Eye (tissue), 1 donor: ENCODE results near the gene ZNF133.
"Not testable (repeated sequence)": the region's sequence is repeated elsewhere in the genome, so short reads cannot be mapped to it uniquely, and the experiment has no call there.

Source experiments
- DNase-seq: peaks from one replicate; pipeline ENCODE4 v3.0.0-alpha.2; 2015

Gene ZNF133

DNA sequence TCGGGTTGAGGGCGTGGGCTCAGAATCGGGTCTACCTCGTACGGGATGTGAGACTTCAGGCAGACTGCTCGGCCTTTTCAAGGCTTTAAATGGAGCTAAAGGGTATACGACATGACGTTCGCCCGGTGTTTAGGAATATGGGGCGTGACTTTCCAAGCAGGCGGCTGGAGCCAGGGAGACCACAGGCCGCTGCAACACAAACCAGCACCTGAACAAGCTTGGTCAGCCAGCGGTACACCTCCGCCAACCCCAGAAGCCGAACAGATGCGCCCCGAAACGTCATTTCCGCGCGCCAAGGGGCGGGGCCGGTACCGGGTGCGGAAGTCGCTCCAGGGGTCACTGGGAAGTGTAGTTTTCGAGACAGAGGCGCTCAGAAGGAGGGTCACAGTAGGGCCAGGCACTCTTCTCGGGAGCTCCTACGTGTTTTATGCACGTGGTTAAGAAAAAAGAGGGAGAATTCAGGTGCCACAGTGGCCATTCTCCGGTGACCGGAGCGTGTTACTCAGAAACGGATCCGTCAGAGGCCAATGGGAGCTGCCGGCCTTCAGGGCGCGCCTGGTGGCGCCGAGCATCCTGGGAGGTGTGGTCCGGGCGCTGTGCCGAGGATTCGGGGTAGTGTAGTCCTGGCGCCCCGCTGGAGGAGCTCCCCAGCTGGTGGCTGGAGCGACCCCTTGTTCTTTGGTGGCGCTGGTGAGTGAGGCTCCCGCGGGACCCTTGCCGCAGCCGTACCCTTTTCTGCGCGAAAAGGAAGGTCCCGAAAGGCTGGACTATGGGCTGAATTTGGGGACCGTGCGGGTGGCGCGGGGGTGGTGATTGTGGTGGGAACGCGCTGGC is at the start of gene ZNF133:
ZNF133 (plus strand) TSS at position 613 of the 834 bp plus-strand sequence. CDS start 17,160 bp downstream, outside the sequence.
- DNase-seq: peak; percentile 99

DNA sequence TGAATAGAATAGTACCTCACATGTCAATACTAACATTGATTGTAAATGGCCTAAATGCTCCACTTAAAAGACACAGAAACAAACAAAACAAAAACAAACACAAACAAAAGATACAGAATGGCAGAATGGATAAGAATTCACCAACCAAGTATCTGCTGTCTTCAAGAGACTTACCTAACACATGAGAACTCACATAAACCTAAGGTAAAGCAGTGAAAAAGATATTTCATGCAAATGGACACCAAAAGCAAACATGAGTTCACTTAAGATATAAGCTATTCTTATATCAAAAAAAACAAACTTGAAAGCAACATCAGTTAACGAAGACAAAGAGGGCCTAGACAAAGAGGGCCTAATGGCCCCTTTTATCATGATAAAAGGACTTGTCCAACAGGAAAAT is 47.3 kb upstream of the ZNF133 start:
- DNase-seq: no peak

DNA sequence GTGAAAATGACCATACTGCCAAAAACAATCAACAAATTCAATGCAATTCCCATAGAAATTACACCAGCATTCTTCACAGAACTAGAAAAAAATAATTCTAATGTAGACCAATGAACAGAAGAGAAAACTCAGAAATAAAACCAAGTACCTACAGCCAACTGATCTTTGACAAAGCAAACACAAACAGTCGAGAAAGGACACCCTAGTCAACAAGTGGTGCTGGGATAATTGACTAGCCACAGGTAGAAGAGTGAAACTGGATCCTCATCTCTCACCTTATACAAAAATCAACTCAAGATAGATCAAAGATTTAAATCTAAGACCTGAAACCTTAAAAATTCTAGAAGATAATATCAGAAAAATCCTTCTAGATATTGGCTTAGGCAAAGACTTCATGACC is 44.5 kb upstream of the ZNF133 start:
- no peak for DNase-seq

DNA sequence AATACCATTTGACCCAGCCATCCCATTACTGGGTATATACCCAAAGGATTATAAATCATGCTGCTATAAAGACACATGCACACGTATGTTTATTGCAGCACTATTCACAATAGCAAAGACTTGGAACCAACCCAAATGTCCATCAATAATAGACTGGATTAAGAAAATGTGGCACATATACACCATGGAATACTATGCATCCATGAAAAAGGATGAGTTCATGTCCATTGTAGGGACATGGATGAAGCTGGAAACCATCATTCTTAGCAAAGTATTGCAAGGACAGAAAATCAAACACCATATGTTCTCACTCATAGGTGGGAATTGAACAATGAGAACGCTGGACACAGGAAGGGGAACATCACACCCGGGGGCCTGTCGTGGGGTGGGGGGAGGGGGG is 39.8 kb upstream of the ZNF133 start:
- DNase-seq: not testable (repeated sequence)

DNA sequence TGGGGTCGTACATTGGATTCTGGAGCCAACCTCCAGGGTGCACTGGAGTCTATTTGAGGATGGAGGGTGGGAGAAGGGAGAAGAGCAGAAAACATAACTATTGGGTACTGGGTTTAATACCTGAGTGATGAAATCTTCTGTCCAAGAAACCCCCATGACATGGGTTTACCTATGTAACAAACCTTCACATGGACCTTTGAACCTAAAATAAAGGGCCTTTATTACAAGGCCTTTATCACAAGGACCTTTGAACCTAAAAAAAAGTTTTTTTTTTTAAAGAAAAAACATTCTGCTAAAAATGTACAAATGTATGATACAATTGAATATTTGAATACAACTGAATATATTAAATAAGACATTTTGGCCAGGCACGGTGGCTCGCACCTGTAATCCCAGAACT is 38.1 kb upstream of the ZNF133 start:
- no peak for DNase-seq

DNA sequence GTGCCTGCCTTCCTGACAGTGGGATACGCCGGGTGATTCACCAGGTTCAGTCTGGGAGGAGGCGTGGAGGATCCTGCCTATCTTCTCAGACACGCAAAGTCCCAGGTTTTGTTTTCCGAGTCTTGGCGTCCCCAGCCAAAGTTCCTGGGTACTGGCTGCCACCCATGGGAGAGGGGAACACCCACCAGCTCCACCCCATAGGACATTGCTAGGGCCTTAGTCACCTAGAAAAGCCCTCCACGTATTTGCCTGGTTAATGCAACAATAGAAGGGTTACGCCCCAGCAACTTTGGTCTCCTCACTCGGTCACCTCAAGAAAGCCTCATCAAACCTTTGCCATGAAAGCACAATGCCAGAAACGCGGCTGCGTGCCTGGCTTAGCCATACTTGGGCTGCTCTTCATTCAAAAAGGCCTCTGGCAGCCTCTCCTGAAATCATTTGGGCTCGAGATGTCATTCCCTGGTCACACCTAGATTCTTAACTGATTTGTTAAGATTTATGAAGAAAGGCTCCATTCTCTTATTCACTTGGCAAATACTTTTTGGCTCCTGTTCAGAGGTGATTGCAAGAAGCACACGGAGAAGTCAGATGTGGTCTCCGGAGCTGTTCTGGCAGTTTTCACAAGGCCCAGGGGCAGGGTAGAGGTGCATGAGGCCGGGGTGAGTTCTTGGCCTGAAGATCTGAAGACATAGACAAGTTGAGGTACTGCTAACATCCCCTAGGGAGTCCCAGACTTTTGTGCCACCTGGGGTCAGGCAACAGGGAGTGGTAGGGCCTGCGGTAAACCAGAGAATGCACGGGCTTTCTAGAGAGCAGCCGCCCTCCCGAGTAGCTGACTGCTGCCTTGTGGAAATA is 35.5 kb upstream of the ZNF133 start:
- DNase-seq: no peak

DNA sequence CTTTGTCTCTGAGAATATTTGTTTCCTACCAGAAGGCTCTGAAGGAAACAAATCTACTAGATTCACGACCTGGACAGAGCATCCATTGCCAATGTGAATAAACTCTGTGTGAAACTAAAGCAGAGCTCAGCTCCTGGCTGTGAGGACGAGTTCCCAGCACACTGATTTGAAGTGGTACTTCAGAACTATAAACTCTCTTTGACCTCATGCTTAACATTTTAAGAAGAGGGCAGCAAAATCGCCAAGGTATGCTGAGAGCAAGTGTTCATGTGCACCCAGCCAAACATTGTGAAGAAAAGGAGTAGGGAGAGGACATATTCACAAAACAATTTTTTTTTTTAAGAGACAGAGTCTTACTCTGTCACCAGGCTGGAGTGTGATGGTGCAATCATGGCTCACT is 33.7 kb upstream of the ZNF133 start:
- DNase-seq: no peak

DNA sequence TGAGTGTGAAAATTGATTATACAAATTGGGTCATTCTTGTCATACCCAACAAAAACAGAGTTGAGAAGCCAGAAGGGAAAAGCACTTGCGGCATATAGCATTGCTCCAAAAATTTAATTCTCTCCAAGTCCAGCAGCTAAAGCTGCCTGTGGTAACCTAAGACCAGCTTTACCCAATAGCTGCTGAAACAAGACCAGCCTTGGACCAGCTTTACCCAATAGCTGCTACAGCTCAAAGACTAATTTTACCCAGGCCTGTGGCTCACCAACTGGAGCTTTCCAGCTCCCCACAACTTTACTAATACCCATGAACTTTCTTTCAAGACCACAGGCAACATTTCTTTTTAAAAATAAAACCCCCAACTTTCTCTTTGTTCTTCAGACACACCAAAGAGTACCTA is 32.8 kb upstream of the ZNF133 start:
- no peak for DNase-seq

DNA sequence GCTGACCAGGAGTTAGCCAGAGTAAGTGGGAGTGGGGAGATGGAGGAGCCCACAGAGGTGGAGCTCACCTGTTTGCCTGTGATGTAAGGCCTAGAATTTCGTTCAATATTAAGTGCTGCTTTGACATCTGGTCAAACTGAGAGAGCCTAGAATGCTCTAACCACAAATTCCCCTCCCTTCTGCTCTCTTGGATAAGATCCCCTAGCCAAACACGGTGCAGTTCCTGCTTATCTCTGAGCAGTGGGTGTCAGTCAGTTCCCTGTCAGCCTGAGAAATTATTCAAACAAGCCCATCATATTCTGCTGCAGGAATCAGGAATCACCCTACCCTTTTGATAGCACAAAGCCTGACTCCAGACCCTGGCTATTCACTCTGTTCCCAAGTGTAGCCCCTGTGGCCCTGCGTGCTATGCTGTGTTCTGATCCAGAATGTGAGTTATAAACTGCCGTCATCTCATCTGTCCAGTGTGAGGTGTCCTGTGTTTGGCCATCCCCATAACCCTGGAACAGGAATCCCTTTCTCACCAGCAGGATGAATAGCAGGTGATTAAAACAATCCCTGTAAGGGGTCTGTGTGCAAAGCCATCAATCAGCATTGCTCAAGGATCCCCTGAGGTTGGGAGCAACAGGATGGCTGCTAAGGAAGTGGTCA is 31.8 kb upstream of the ZNF133 start:
- DNase-seq: no peak

DNA sequence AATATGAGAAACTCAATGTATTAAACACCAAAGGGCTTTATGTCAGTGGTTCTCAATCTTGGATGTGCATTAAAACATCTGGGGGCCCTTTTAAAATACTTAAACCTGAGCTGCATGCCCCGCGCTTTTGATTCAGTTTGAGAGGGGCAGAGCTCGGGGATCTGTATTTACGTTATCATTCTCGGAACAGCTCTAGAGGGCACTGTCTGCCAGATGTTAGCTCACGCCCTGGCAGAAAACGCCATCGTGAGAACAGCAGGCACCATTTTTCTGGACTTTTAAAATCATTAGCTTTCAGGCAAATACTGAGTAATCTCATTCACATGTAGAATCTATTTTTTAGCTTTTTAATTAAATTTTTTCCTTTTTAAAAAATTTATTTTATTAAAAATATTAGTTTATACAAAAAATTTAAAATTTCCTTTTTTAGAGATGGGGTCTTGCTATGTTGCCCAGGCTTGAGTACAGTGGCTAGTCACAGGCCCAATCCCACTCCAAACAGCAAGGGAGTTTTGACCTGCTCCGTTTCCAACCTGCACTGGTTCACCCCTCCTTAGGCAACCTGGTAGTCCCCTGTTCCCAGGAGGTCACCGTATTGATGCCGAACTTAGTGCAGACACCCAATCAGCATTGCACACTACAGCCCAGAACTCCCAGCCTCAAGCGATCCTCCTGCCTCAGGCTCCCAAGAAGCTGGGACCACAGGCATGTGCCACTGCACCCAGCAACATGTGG is 30.0 kb upstream of the ZNF133 start:
- no peak for DNase-seq

DNA sequence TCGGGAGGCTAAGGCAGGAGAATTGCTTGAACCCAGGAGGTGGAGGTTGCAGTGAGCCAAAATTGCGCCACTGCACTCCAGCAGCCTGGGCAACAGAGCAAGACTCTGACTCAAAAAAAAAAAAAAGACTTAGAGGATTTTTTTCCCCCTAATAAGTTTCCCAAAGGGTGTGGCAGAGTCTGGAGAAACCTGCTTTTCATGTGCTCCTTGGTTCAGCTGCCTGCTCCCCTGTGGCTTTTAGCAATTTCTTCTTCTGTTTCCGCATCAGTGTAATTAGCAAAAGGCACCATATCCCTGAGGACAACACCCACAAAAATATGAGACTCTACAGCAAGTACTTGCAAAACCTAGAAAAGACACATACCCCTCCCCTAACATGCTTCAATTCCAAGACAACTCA is 28.6 kb upstream of the ZNF133 start:
- DNase-seq: no peak

DNA sequence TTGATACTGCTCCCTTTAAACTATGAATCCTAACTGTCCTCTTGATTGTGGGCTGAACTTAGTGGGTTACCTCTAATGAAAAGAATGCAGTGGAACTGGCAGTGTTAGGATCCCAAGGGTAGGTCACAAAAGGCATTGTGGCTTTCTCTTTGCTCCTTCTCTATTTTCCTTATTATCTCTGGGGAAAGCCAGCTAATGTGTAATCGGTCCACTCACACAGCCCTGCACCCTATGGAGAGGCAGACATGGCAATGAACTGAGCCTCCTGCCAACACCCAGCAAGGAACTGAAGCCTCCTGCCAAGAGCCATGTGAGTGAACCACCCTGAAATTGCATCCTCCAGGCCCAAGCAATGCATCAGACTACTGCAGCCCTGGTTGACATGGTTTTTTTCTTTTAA is 24.6 kb upstream of the ZNF133 start:
- DNase-seq: peak; percentile 12

DNA sequence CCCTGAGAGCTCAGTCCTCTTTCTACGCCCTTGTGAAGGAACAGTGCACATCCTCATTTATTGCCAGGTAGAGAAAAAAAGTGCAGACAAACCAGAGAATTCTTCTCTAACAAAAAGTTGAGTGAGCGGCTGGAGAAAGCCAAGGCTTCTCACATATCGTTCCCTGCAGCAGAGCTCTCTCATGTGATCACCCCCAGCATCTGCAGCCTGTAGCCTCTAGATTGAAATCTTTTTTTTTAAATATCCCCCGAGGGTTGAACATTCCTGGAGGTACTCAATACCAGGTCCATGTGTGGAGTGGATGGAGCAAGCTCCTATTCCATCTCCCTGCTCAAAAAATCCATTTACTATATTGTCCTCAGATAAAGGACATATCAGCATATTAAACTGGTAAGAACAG is 22.9 kb upstream of the ZNF133 start:
- no peak for DNase-seq

DNA sequence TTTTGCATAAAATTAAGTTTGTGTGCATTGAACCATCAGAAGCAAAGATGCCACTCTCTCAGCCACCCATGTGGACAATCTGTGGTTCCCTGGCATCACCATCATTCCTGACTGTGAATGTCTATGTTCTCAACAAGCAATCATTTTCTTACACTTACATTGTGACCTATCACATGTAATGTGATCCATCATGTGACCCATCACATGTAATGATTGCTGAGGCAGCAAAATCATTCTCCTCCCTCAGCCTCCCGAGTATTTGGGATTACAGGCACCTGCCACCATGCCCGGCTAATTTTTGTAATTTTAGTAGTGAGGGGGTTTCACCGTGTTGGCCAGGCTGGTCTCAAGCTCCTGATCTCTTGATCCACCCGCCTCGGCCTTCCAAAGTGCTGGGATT is 22.0 kb upstream of the ZNF133 start:
- no peak for DNase-seq

DNA sequence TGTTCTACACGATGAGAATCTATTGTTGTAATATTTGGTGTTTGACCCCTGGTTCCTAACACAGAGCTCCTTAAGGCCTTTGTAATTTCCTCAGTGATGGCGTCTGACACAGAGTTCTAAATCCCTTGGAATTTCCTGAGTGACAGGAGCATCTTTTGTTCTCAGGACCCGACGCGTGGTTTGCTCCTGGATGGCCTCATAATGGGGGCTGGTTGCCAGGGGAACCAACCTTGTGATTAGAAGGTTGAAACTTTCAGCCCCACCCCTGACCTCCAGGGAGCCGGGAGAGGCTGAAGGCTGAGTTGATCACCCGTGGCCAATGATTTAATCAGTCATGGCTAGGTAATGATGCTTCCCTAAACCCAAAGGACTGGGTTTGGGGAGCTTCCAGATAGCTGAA is 20.5 kb upstream of the ZNF133 start:
- DNase-seq: peak; percentile 92

DNA sequence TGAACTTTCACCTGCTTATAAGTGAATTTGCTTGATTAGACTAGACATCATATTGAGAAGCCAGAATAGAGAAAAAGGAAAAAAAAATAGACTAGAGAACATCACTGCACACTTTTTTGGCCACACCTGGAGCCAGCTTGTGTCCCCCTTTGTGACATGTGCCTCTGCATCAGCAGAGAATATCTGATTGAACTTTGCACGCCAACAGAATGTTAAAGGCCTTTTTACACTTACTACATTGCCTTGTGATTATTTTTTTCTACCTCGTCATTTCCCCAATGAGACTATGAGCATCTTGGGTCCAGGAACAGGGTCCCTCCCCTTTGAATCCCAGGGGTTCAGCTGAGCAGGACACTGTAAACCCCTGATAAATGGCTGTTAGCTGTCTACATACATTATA is 17.2 kb upstream of the ZNF133 start:
- no peak for DNase-seq

DNA sequence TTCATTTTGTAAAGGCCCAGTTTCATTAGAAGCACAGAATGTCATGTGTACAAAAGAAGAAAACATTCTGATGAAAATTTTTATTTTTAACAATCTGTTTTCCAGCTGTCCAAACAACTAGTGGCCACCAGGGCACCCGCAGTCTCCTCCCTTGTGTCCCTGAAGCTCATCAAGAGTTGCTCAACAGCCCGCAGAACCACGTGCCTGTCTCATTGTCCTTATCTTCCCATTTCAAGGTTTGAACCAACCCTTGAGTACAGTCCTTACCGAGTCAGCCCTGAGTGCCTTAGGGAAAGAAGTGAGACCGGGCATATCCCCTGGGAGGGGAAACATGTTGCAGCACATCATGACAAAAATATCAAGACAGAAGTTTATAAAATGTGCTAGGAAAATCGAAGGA is 15.9 kb upstream of the ZNF133 start:
- no peak for DNase-seq

DNA sequence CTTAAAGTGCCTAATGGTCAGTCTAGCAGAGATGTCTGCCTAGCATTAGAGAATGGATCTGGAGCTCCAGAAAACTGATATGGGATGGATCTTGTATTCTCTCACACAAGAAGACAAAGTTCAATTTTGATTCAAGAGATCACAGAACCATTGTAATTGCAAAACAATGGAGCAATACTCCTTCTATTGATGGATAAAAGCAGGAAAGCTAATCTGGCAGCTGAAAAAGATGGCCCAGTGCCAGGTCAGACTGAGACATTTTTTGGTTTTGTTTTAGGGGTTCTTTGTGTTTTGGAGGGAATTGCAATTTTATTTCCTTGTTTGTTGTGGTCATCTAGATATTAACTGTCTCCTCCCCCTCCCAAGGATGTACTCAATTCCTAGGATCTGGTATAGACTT is 14.6 kb upstream of the ZNF133 start:
- DNase-seq: no peak

DNA sequence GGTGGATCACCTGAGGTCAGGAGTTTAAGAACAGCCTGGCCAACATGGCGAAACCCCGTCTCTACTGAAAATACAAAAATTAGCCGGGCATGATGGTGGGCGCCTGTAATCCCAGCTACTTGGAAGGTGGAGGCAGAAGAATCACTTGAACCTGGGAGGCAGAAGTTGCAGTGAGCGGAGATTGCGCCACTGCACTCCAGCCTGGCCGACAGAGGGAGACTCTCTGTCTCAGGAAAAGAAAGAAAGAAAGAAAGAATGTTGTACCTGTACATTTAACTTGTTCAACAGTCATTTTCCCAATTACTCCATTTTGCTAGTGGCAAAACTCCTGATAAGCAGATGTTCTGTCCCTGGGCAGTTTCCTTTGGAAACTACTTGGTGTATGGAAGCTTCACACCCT is 12.4 kb upstream of the ZNF133 start:
- DNase-seq: not testable (repeated sequence)

DNA sequence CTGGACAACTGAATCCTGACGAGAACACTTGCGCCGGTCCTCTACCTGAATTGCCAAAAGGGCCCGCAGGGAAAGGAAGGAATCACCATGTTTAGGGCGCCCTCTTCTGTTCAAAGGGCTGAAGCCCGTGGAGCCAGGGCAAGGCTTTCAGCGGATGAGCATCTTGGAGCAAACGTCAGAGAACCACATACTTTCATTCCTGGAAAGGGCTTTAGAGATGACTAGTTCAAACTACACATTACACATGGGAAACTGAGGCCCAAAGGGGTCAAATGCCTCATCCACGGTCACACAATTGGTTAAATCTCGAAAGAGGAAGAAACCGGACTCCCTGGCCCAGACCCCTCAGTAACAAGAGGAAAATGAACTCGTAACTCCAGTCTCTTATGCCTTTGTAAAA is 11.5 kb upstream of the ZNF133 start:
- peak; percentile 86 for DNase-seq

DNA sequence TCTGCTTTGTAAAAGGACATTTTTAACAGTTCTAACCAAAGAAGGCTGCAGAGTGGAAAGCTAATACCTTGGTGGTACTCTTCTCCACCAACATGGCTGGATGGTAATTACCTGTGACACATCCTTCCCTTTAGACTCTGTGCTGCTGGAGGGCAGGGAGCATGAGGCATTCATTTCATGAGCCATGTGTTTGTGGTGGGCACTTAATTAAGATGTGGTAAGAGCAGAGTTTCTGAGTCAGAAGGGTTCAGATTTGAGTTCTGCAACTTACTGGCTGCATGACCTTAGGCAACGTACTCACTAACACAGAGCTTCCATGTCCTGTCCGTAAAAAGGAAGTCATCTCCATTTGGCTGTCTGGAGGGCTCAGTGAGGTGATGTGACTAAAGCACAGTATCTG is 9.1 kb upstream of the ZNF133 start:
- no peak for DNase-seq

DNA sequence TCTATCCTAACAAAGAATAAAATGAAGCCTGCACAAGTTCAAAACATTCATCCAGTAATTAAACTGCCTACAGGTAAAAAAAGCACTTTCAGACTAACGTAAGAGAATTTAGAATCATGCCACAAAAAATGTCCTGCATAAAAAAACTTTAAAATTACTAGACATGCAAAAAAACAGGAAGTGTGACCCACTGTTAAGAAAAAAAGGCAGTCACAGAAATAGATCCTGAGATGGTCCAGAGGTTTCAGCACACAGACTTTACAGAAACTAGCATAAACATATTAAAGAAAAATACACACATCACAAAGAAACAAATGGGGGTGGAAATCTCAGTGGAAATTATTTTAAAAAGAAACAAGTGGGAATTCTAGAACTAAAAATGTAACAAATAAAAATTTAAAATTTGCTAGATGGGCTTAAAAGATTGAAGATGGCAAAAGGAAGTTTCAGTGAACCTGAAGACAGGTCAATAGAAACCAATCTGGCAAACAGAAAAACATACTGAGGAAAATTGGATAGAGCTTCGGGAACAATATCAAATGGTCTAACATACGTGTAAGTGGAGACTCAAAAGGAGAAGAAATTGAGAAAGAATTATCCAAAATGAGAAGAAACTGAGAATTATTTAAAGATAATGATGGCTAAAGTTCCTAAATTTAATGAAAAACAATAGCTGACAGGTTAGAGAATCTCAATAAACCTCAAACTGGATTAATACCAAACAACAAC is 3.4 kb upstream of the ZNF133 start:
- peak; percentile 17 for DNase-seq
